GM20000 (cell line): ENCODE measurements around the gene DLX3.

Experiments used
- DNase-seq: peaks from one replicate; pipeline ENCODE4 v3.0.0; 2012; ENCODE audit warnings: low spot score
- TF ChIP-seq, protein P1 (sequence below): IDR thresholded peaks from 2 replicates; pipeline ENCODE4 v1.5.1; 2012; ENCODE audit warnings: mild to moderate bottlenecking, control low read depth; ENCODE audit errors: extremely low read depth, missing control alignments

The DLX3 gene

DNA sequence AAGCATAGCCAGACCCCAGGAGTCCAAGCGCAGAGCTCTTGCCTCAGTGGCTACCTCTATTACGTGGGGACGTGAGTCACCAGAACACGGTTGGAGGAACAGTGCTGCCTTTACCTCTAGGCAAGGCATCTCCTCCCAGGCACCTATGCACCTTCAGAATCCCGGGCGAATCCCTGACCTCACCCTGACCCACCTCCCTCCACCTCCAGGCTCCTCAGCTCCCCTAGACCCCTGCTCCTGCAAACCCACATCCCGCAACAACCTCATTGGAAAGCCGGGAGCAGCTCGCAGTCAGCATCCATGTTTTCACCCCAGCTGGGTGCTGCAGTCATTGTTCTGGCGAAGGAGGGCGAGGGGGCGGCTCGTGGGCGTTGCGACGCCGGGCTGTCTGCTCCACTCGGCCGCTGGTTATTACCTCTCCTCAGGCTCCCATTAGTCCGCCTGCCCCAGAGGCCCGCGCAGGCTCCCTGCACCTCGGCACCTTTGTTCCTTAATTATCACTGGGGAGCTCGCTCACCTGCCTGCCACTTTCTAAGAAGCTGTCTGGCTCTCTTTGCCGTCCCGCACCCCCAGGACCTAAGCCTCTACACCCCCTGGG, 50.7 kb downstream of the DLX3 start:
- TF ChIP-seq, protein P1, sequence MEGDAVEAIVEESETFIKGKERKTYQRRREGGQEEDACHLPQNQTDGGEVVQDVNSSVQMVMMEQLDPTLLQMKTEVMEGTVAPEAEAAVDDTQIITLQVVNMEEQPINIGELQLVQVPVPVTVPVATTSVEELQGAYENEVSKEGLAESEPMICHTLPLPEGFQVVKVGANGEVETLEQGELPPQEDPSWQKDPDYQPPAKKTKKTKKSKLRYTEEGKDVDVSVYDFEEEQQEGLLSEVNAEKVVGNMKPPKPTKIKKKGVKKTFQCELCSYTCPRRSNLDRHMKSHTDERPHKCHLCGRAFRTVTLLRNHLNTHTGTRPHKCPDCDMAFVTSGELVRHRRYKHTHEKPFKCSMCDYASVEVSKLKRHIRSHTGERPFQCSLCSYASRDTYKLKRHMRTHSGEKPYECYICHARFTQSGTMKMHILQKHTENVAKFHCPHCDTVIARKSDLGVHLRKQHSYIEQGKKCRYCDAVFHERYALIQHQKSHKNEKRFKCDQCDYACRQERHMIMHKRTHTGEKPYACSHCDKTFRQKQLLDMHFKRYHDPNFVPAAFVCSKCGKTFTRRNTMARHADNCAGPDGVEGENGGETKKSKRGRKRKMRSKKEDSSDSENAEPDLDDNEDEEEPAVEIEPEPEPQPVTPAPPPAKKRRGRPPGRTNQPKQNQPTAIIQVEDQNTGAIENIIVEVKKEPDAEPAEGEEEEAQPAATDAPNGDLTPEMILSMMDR: no peak
- no peak for DNase-seq

DNA sequence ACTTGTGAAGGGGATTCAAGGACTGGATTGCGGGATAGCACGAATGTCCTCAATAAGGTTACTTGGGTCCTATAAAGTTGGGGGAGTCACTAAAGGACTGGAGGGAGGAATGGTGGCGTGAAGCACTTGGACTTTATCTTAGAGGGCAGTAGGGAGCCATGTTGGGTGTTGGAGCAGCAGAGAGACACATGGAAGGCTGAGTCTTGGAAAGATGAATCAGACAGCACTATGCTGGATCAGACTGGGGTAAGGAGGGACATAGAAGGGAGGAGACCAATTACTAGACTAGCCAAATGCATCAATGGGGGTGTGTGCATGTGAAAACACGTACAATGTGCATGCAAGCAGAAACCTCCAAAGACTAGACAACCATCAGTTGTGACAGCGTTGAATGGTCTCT, 52.1 kb downstream of the DLX3 start:
- DNase-seq: no peak
- TF ChIP-seq, protein P1: no peak

DNA sequence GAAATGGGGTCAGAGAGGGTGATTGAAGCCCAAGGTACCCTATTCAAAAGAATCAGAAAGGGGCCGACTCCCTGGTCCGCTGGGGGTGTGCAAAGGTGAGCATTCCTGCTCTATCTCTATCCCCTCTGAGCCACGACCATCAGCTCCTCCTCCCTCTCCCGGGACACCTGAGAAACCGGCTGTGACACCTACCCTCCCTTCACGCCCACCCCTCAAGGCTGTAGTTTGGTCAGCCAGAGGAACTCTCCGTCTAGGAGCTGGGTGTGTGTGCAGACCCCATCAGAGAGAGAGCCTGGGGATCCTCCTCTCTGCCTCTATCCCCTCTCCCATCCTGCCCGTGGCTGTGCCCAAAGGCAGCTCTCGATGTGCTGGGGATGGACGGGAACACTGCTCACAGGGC, 53.6 kb downstream of the DLX3 start:
- TF ChIP-seq, protein P1: no peak
- DNase-seq: no peak
